ENCODE results near the gene NLRP10.

DNA sequence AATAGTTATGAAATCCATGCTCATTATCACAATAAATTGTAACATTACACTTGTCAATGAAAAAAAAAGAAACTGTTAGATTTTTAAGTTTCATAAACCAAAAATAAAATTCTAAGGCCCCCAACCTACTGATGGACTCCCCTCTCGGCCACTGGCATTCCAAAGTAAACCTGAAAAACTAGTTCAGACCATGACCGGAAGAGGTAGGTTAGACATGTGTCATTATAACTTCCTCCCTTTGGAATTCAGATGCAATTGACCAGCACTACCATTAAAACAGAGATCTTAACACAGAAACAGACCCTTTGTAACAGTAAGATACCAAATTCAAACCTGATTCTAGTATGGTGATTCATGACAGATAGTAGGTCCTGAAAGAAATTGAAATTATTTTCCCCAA is 47.1 kb downstream of the NLRP10 start:
- TF ChIP-seq, protein P1, sequence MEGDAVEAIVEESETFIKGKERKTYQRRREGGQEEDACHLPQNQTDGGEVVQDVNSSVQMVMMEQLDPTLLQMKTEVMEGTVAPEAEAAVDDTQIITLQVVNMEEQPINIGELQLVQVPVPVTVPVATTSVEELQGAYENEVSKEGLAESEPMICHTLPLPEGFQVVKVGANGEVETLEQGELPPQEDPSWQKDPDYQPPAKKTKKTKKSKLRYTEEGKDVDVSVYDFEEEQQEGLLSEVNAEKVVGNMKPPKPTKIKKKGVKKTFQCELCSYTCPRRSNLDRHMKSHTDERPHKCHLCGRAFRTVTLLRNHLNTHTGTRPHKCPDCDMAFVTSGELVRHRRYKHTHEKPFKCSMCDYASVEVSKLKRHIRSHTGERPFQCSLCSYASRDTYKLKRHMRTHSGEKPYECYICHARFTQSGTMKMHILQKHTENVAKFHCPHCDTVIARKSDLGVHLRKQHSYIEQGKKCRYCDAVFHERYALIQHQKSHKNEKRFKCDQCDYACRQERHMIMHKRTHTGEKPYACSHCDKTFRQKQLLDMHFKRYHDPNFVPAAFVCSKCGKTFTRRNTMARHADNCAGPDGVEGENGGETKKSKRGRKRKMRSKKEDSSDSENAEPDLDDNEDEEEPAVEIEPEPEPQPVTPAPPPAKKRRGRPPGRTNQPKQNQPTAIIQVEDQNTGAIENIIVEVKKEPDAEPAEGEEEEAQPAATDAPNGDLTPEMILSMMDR (conservative IDR thresholded peaks at IDR 0.05 in 1 of 2, IDR thresholded peaks at IDR 0.05 in 1 of 2; ENCODE audit: low read depth in 1 of 2, low read length in 2 of 2) = no peak
- TF ChIP-seq EZH2 (IDR thresholded peaks at IDR 0.05; ENCODE audit: low read length, missing control alignments) = no peak

All from fibroblast of lung (primary cell).